Measurements from ENCODE around the gene TASL.

TASL gene, protein sequence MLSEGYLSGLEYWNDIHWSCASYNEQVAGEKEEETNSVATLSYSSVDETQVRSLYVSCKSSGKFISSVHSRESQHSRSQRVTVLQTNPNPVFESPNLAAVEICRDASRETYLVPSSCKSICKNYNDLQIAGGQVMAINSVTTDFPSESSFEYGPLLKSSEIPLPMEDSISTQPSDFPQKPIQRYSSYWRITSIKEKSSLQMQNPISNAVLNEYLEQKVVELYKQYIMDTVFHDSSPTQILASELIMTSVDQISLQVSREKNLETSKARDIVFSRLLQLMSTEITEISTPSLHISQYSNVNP

DNA sequence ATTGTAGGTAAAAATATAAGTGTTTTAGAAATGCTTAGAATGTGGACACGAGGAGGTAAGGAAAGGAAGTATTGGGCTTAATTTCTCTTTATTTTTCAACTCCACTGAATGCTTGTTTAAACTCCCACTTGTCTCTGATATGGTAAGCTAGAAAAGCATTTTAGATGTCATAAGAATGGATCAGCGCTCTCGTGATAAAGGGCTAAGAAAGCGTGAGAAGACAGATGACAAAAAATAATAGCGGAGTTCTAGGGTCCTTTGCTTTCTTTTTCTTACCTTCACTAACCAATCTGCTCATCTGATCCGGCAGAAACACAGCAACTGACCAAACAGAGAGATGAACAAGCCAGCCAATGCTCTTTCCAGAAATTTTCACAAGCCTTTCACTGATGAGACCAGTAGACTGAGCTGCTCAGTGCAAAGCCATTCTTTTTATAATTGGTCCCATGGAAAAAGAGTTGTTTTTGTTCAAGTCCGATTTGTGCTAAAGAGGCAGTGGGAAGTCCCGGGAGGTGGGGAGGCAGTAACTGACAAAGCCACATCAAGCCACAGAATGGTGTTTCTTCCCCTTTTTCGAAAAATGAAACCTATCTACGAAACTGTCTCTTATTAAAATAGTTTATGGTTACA is at the start of gene TASL:
TSS of gene TASL (minus strand) at position 405 of the 630 bp plus-strand sequence. CDS start 17,411 bp downstream, outside the sequence.
- no peaks in the 10 kb centered on the region for H3K4me1 ChIP-seq (ENCODE audit: control insufficient read depth, insufficient read depth, low read length)
- H3K4me3 ChIP-seq (ENCODE audit: low read depth, low read length): no peak within 1 kb of the TSS
- no peak within 1 kb of the TSS for H3K27ac ChIP-seq (ENCODE audit: extremely low read depth, low read depth, low read length)
- H3K36me3 ChIP-seq (ENCODE audit: control insufficient read depth in 2 of 2, insufficient read depth in 1 of 2, low read length in 2 of 2): no peaks in the 10 kb centered on the region
- ChIA-PET CTCF (interaction anchor here (1.0 kb wide), 1 partner anchor 59 kb away, joined by 3 read pairs; no protein-coding TSS in a partner anchor), POLR2A (no interaction called here)
- TF ChIP-seq SP3 (tag by site-specific recombination; IDR thresholded peaks at IDR 0.05) (no peak), ZNF16 (tag by site-specific recombination; IDR thresholded peaks at IDR 0.05; ENCODE audit: low read depth) (no peak), ZFP41 (tag by site-specific recombination; IDR thresholded peaks at IDR 0.05; ENCODE audit: borderline replicate concordance) (no peak), ZNF341 (tag by site-specific recombination; IDR thresholded peaks at IDR 0.05; ENCODE audit: low read depth) (no peak), ZNF404 (tag by site-specific recombination; IDR thresholded peaks at IDR 0.05) (no peak), ZNF629 (tag by site-specific recombination; IDR thresholded peaks at IDR 0.05) (no peak)
- H3K9me3 ChIP-seq (ENCODE audit: control insufficient read depth, insufficient read depth, low read depth, low read length): no peaks in the 10 kb centered on the region

DNA sequence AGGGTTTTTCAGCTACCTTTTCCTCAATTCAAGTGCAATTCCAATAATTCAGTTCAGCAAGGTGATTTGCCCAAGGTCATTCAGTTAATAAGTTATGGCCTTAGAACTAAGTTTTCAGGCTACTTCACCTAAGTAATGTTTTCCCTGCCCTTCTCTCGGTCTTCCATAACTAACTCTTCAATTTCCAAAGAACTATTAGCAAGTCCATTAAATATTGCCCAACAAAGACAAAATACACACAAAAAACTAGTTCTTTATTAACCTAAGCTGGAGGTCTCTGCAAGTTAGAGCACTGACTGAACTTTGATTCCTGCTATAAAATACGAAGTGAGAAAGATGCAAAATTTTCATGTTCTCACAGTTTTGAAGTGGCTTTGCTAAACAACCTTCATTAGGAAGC is 48.8 kb upstream of the TASL start:
- Histone ChIP-seq H3K27ac (ENCODE audit: extremely low read depth, low read depth, low read length) (no peak overlapping the region), H3K9me3 (ENCODE audit: control insufficient read depth, insufficient read depth, low read depth, low read length) (no peaks in the 10 kb centered on the region; the same call in 1 of the 2 replicates), H3K36me3 (ENCODE audit: control insufficient read depth in 2 of 2, insufficient read depth in 1 of 2, low read length in 2 of 2) (no peaks in the 10 kb centered on the region), H3K4me3 (ENCODE audit: low read depth, low read length) (no peak overlapping the region), H3K4me1 (ENCODE audit: control insufficient read depth, insufficient read depth, low read length) (no peaks in the 10 kb centered on the region)
- POLR2A ChIA-PET: no interaction called here
- CTCF ChIA-PET: interaction anchor here (1.0 kb wide), 1 partner anchor 110 kb away, joined by 4 read pairs; no protein-coding TSS in a partner anchor
- TF ChIP-seq, protein P1, sequence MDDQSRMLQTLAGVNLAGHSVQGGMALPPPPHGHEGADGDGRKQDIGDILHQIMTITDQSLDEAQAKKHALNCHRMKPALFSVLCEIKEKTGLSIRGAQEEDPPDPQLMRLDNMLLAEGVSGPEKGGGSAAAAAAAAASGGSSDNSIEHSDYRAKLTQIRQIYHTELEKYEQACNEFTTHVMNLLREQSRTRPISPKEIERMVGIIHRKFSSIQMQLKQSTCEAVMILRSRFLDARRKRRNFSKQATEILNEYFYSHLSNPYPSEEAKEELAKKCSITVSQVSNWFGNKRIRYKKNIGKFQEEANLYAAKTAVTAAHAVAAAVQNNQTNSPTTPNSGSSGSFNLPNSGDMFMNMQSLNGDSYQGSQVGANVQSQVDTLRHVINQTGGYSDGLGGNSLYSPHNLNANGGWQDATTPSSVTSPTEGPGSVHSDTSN (CRISPR knock-in tag; IDR thresholded peaks at IDR 0.05): no peak
- TF ChIP-seq ZBTB7A (tag by site-specific recombination; IDR thresholded peaks at IDR 0.05; ENCODE audit: low read depth) (no peak), MYNN (tag by site-specific recombination; IDR thresholded peaks at IDR 0.05; ENCODE audit: borderline replicate concordance) (no peak), ZNF707 (tag by site-specific recombination; IDR thresholded peaks at IDR 0.05) (no peak), ZNF473 (tag by site-specific recombination; IDR thresholded peaks at IDR 0.05) (no peak), ZNF548 (tag by site-specific recombination; IDR thresholded peaks at IDR 0.05) (no peak), ZNF157 (tag by site-specific recombination; IDR thresholded peaks at IDR 0.05) (no peak), ZNF366 (tag by site-specific recombination; conservative IDR thresholded peaks at IDR 0.05) (no peak), ZNF324 (tag by site-specific recombination; IDR thresholded peaks at IDR 0.05) (no peak), ZFP3 (tag by site-specific recombination; IDR thresholded peaks at IDR 0.05; ENCODE audit: low read depth) (no peak), SCRT1 (tag by site-specific recombination; IDR thresholded peaks at IDR 0.05; ENCODE audit: borderline replicate concordance) (no peak), ZNF558 (tag by site-specific recombination; IDR thresholded peaks at IDR 0.05) (no peak)
- TF ChIP-seq, protein P2, sequence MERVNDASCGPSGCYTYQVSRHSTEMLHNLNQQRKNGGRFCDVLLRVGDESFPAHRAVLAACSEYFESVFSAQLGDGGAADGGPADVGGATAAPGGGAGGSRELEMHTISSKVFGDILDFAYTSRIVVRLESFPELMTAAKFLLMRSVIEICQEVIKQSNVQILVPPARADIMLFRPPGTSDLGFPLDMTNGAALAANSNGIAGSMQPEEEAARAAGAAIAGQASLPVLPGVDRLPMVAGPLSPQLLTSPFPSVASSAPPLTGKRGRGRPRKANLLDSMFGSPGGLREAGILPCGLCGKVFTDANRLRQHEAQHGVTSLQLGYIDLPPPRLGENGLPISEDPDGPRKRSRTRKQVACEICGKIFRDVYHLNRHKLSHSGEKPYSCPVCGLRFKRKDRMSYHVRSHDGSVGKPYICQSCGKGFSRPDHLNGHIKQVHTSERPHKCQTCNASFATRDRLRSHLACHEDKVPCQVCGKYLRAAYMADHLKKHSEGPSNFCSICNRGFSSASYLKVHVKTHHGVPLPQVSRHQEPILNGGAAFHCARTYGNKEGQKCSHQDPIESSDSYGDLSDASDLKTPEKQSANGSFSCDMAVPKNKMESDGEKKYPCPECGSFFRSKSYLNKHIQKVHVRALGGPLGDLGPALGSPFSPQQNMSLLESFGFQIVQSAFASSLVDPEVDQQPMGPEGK (tag by site-specific recombination; IDR thresholded peaks at IDR 0.05): no peak
- TF ChIP-seq, protein P3, sequence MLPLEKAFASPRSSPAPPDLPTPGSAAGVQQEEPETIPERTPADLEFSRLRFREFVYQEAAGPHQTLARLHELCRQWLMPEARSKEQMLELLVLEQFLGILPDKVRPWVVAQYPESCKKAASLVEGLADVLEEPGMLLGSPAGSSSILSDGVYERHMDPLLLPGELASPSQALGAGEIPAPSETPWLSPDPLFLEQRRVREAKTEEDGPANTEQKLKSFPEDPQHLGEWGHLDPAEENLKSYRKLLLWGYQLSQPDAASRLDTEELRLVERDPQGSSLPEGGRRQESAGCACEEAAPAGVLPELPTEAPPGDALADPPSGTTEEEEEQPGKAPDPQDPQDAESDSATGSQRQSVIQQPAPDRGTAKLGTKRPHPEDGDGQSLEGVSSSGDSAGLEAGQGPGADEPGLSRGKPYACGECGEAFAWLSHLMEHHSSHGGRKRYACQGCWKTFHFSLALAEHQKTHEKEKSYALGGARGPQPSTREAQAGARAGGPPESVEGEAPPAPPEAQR (tag by site-specific recombination; IDR thresholded peaks at IDR 0.05): no peak
- TF ChIP-seq, protein P4, sequence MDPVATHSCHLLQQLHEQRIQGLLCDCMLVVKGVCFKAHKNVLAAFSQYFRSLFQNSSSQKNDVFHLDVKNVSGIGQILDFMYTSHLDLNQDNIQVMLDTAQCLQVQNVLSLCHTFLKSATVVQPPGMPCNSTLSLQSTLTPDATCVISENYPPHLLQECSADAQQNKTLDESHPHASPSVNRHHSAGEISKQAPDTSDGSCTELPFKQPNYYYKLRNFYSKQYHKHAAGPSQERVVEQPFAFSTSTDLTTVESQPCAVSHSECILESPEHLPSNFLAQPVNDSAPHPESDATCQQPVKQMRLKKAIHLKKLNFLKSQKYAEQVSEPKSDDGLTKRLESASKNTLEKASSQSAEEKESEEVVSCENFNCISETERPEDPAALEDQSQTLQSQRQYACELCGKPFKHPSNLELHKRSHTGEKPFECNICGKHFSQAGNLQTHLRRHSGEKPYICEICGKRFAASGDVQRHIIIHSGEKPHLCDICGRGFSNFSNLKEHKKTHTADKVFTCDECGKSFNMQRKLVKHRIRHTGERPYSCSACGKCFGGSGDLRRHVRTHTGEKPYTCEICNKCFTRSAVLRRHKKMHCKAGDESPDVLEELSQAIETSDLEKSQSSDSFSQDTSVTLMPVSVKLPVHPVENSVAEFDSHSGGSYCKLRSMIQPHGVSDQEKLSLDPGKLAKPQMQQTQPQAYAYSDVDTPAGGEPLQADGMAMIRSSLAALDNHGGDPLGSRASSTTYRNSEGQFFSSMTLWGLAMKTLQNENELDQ (tag by site-specific recombination; IDR thresholded peaks at IDR 0.05; ENCODE audit: low read depth): no peak
- TF ChIP-seq, protein P5, sequence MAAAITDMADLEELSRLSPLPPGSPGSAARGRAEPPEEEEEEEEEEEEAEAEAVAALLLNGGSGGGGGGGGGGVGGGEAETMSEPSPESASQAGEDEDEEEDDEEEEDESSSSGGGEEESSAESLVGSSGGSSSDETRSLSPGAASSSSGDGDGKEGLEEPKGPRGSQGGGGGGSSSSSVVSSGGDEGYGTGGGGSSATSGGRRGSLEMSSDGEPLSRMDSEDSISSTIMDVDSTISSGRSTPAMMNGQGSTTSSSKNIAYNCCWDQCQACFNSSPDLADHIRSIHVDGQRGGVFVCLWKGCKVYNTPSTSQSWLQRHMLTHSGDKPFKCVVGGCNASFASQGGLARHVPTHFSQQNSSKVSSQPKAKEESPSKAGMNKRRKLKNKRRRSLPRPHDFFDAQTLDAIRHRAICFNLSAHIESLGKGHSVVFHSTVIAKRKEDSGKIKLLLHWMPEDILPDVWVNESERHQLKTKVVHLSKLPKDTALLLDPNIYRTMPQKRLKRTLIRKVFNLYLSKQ (tag by site-specific recombination; IDR thresholded peaks at IDR 0.05; ENCODE audit: borderline replicate concordance): no peak
- TF ChIP-seq, protein P6, sequence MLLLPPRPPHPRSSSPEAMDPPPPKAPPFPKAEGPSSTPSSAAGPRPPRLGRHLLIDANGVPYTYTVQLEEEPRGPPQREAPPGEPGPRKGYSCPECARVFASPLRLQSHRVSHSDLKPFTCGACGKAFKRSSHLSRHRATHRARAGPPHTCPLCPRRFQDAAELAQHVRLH (tag by site-specific recombination; IDR thresholded peaks at IDR 0.05): no peak

Measured in HEK293 (cell line).